HepG2 (cell line): ENCODE data around the gene UNC13D. TPM values are rescaled to one million over a fixed set of nuclear protein-coding genes. Genes with fewer than 3 reads are reported as not detected.

Source experiments
- HHEX ChIP-seq: IDR thresholded peaks from 2 replicates; pipeline ENCODE4 v1.6.1; 2016; ENCODE audit warnings: control low read depth
- MTA1 ChIP-seq: sonication (generic); formaldehyde crosslinking; IDR thresholded peaks from 2 replicates; pipeline ENCODE4 v1.4.0; 2020; ENCODE audit warnings: missing genetic modification reagents, mild to moderate bottlenecking, borderline replicate concordance
- NFKBIZ ChIP-seq: IDR thresholded peaks from 2 replicates; pipeline ENCODE4 v1.6.1; 2018; ENCODE audit warnings: missing genetic modification reagents, missing compliant biosample characterization
- TCF7L2 ChIP-seq: IDR thresholded peaks from 2 replicates; pipeline ENCODE4 v1.6.1; 2011; ENCODE audit warnings: mild to moderate bottlenecking, low read depth, low read length, moderate library complexity
- TOE1 ChIP-seq: sonication (generic); formaldehyde crosslinking; IDR thresholded peaks from 2 replicates; pipeline ENCODE4 v1.4.0; 2020; ENCODE audit warnings: mild to moderate bottlenecking, missing genetic modification reagents
- ZFY ChIP-seq: sonication (generic); formaldehyde crosslinking; IDR thresholded peaks from 2 replicates; pipeline ENCODE4 v1.4.0; 2020; ENCODE audit warnings: missing genetic modification reagents
- ZNF468 ChIP-seq: sonication (generic); formaldehyde crosslinking; IDR thresholded peaks from 2 replicates; pipeline ENCODE4 v1.8.0; 2022; ENCODE audit warnings: mild to moderate bottlenecking, moderate library complexity, missing genetic modification reagents
- ZNF563 ChIP-seq: sonication (generic); formaldehyde crosslinking; IDR thresholded peaks from 2 replicates; pipeline ENCODE4 v1.8.0; 2022; ENCODE audit warnings: mild to moderate bottlenecking, moderate library complexity, missing genetic modification reagents
- ZNF646 ChIP-seq: sonication (generic); formaldehyde crosslinking; IDR thresholded peaks from 2 replicates; pipeline ENCODE4 v1.9.0; 2021; ENCODE audit warnings: mild to moderate bottlenecking, missing genetic modification reagents
- polyA plus RNA-seq, 8 experiments: library from polyadenylated mRNA; depleted of rRNA in 3 of 8; stranded (reverse) in 7 of 8; unstranded in 1 of 8; fragments of >200 nt; fragmentation: Illumina TruSeq in 4 of 8; extraction: Trizol in 4 of 8; gene quantifications; 2 replicates each; pipeline versions ENCODE4 v1.2.1 to v1.2.3, GENCODE V29; 2011 to 2016; ENCODE audit warnings: low read depth in 4 of 8, missing spikeins in 1 of 8, mixed read lengths in 1 of 8; ENCODE audit not compliant: insufficient read depth in 1 of 8
- total RNA-seq, 5 experiments: library from RNA; depleted of rRNA; stranded (reverse); fragments of >200 nt; fragmentation: Illumina TruSeq; extraction: Trizol; gene quantifications; 2 replicates each; pipeline ENCODE4 v1.2.3, GENCODE V29; 2016; ENCODE audit warnings: low read depth in 1 of 5
- TF ChIP-seq, protein P1 (sequence below): IDR thresholded peaks from 2 replicates; pipeline ENCODE4 v1.6.1; 2016; ENCODE audit warnings: low read depth, missing genetic modification reagents, missing compliant biosample characterization
- TF ChIP-seq, protein P2 (sequence below): sonication (generic); formaldehyde crosslinking; IDR thresholded peaks from 2 replicates; pipeline ENCODE4 v1.5.0; 2020; ENCODE audit warnings: mild to moderate bottlenecking, missing genetic modification reagents, borderline replicate concordance
- TF ChIP-seq, protein P3 (sequence below): IDR thresholded peaks from 2 replicates; pipeline ENCODE4 v1.6.1; 2012; ENCODE audit warnings: low read depth, low read length, improper control_type of control experiment

UNC13D gene
- total and polyA plus RNA-seq, 2 of the 13 experiments (the other 11 are each of a cell fraction or from before 2014, with no cell fraction given) = 29.7 to 42.7 TPM

DNA sequence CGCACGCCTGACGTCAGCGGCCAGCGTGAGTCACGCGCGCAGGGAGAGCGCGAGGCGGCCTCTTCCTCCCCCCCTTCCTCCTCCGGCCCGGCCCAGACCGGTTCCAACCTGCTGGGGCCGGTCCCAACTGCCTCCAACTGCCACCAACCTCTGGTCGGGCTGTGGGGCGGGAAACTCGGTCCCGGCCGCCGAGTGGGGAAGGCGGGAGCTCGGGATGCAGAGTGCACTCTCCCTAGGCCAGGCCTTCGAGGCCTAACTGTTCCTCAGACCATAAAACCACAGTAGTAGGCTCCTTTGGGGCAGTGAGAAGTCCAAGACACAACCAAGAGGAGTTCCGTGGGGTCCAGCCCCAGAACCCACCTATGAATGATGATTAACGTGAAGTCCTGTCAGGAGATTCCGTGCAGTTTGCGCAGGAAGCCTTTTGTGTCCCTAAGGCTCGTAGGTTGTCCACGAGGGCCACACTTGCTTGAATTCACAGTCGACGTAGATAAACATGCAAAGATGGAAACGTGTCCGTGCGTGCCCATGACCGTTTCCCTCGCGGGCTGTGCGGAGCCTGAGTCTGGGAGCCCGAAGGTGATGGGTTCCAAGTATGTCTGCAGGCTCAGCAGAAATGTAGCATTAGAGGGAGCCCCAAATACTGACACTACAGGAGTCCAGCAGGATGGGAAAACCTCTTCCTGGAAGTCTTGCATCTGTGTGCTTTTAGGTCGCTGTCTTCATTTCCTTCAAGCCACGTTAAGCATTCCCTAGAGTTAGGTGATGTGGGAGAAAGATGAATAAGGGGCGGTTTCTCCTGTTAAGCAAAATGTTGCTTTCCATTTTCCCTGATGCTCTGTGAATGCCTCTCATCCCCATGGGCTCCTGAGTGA, 59.0 kb downstream of the UNC13D start (continued):
- TF ChIP-seq, protein P1, sequence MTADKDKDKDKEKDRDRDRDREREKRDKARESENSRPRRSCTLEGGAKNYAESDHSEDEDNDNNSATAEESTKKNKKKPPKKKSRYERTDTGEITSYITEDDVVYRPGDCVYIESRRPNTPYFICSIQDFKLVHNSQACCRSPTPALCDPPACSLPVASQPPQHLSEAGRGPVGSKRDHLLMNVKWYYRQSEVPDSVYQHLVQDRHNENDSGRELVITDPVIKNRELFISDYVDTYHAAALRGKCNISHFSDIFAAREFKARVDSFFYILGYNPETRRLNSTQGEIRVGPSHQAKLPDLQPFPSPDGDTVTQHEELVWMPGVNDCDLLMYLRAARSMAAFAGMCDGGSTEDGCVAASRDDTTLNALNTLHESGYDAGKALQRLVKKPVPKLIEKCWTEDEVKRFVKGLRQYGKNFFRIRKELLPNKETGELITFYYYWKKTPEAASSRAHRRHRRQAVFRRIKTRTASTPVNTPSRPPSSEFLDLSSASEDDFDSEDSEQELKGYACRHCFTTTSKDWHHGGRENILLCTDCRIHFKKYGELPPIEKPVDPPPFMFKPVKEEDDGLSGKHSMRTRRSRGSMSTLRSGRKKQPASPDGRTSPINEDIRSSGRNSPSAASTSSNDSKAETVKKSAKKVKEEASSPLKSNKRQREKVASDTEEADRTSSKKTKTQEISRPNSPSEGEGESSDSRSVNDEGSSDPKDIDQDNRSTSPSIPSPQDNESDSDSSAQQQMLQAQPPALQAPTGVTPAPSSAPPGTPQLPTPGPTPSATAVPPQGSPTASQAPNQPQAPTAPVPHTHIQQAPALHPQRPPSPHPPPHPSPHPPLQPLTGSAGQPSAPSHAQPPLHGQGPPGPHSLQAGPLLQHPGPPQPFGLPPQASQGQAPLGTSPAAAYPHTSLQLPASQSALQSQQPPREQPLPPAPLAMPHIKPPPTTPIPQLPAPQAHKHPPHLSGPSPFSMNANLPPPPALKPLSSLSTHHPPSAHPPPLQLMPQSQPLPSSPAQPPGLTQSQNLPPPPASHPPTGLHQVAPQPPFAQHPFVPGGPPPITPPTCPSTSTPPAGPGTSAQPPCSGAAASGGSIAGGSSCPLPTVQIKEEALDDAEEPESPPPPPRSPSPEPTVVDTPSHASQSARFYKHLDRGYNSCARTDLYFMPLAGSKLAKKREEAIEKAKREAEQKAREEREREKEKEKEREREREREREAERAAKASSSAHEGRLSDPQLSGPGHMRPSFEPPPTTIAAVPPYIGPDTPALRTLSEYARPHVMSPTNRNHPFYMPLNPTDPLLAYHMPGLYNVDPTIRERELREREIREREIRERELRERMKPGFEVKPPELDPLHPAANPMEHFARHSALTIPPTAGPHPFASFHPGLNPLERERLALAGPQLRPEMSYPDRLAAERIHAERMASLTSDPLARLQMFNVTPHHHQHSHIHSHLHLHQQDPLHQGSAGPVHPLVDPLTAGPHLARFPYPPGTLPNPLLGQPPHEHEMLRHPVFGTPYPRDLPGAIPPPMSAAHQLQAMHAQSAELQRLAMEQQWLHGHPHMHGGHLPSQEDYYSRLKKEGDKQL (CRISPR knock-in tag) = no peak; the same call in 1 of the 2 replicates
- TF ChIP-seq ZNF563 (CRISPR knock-in tag) = peak; percentile 74; the same call in 1 of the 2 replicates
- TF ChIP-seq HHEX = no peak
- no peak for TF ChIP-seq ZNF468 (CRISPR knock-in tag)
- TF ChIP-seq, protein P2, sequence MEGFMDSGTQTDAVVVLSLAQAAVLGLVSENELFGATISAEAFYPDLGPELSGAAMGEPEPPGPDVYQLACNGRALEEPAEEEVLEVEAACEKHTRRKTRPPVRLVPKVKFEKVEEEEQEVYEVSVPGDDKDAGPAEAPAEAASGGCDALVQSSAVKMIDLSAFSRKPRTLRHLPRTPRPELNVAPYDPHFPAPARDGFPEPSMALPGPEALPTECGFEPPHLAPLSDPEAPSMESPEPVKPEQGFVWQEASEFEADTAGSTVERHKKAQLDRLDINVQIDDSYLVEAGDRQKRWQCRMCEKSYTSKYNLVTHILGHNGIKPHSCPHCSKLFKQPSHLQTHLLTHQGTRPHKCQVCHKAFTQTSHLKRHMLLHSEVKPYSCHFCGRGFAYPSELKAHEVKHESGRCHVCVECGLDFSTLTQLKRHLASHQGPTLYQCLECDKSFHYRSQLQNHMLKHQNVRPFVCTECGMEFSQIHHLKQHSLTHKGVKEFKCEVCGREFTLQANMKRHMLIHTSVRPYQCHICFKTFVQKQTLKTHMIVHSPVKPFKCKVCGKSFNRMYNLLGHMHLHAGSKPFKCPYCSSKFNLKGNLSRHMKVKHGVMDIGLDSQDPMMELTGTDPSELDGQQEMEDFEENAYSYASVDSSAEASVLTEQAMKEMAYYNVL (CRISPR knock-in tag) = no peak; the same call in 1 of the 2 replicates
- TF ChIP-seq NFKBIZ = peak; percentile 9; the same call in 1 of the 2 replicates
- TF ChIP-seq ZNF646 (CRISPR knock-in tag) = no peak
- TF ChIP-seq, protein P3, sequence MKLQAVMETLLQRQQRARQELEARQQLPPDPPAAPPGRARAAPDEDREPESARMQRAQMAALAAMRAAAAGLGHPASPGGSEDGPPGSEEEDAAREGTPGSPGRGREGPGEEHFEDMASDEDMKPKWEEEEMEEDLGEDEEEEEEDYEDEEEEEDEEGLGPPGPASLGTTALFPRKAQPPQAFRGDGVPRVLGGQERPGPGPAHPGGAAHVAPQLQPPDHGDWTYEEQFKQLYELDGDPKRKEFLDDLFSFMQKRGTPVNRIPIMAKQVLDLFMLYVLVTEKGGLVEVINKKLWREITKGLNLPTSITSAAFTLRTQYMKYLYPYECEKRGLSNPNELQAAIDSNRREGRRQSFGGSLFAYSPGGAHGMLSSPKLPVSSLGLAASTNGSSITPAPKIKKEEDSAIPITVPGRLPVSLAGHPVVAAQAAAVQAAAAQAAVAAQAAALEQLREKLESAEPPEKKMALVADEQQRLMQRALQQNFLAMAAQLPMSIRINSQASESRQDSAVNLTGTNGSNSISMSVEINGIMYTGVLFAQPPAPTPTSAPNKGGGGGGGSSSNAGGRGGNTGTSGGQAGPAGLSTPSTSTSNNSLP = no peak
- no peak for TF ChIP-seq TCF7L2
- peak; percentile 85 for TF ChIP-seq MTA1
- TF ChIP-seq ZFY = peak; percentile 93
- peak; percentile 87; the same call in 1 of the 2 replicates for TF ChIP-seq TOE1 (CRISPR knock-in tag)
